Panc1 (cell line): ENCODE results near the gene DYNC1H1. TPM values are rescaled to one million over a fixed set of nuclear protein-coding genes. Genes with fewer than 3 reads are reported as not detected.

ENCODE experiments used
- ATAC-seq: fragments of 200-7000 bp; cut with Tn5 transposase; 2 replicates; pipeline ENCODE4 v1.9.1; 2020; ENCODE audit warnings: mild to moderate bottlenecking, moderate library complexity
- BruUV-seq: library from RNA; stranded (reverse); fragments of 400-500 nt; replicated peaks from 2 replicates; lab custom pipeline; 2021; lab: Mats Ljungman, UMichigan
- CTCF ChIA-PET: fragments of 300-600 bp; sonication (Branson Sonifier 250); formaldehyde crosslinking; loops from one replicate; lab custom pipeline; 2022; ENCODE audit warnings: antibody characterized with exemption; lab: Charles Lee
- POLR2A ChIA-PET: fragments of 300-600 bp; sonication (Branson Sonifier 250); formaldehyde crosslinking; loops from one replicate; lab custom pipeline; 2022; ENCODE audit warnings: antibody characterized with exemption; lab: Charles Lee
- DNase-seq: peaks from one replicate; pipeline ENCODE4 v3.0.0-alpha.2; 2010; ENCODE audit warnings: low read depth, low spot score
- H3K27ac ChIP-seq: 2 replicates; pipeline ENCODE4 v1.5.1; 2011; ENCODE audit warnings: mild to moderate bottlenecking, low read length, inconsistent platforms
- H3K27me3 ChIP-seq: fragments of 200-500 bp; sonication (Bioruptor generic); 2 replicates; pipeline ENCODE4 v1.6.0; 2014; ENCODE audit warnings: low read length, inconsistent platforms; ENCODE audit not compliant: control insufficient read depth, insufficient read depth
- H3K36me3 ChIP-seq: fragments of 200-500 bp; sonication (Bioruptor generic); 2 replicates; pipeline ENCODE4 v1.5.1; 2014; ENCODE audit warnings: inconsistent platforms, mild to moderate bottlenecking, low read length, moderate library complexity; ENCODE audit not compliant: control insufficient read depth, insufficient read depth
- H3K4me1 ChIP-seq: 2 replicates; pipeline ENCODE4 v1.5.1; 2011; ENCODE audit warnings: inconsistent platforms, mild to moderate bottlenecking, low read length, moderate library complexity; ENCODE audit not compliant: control insufficient read depth, insufficient read depth
- H3K4me3 ChIP-seq, 2 experiments: 2 replicates each; pipeline ENCODE4 v1.5.1; 2011 to 2012; ENCODE audit warnings: low read depth in 2 of 2, low read length in 2 of 2, mild to moderate bottlenecking in 2 of 2, inconsistent platforms in 1 of 2, moderate library complexity in 1 of 2
- H3K9me3 ChIP-seq: fragments of 200-500 bp; sonication (Bioruptor generic); 2 replicates; pipeline ENCODE4 v1.5.1; 2014; ENCODE audit warnings: low read depth, mild to moderate bottlenecking, inconsistent platforms, low read length, moderate library complexity; ENCODE audit not compliant: control insufficient read depth, insufficient read depth
- CTCF ChIP-seq: fragments of 450-650 bp; IDR thresholded peaks from 2 replicates; pipeline ENCODE4 v1.5.1; 2017; ENCODE audit warnings: mild to moderate bottlenecking
- POLR2AphosphoS5 ChIP-seq: IDR thresholded peaks from 2 replicates; pipeline ENCODE4 v1.6.1; 2012; ENCODE audit warnings: mild to moderate bottlenecking, low read depth, low read length, moderate library complexity
- REST ChIP-seq, 2 experiments: IDR thresholded peaks; 2 replicates each; pipeline ENCODE4 v1.6.1; 2011 to 2012; ENCODE audit warnings: low read depth in 2 of 2, control low read depth in 1 of 2, low read length in 1 of 2, mild to moderate bottlenecking in 1 of 2, moderate library complexity in 1 of 2; ENCODE audit not compliant: insufficient read depth in 1 of 2
- SIN3A ChIP-seq: IDR thresholded peaks from 2 replicates; pipeline ENCODE4 v1.6.1; 2012; ENCODE audit warnings: low read depth, mild to moderate bottlenecking, low read length, moderate library complexity, borderline replicate concordance; ENCODE audit not compliant: insufficient read depth
- TCF7L2 ChIP-seq: IDR thresholded peaks from 2 replicates; pipeline ENCODE4 v1.6.1; 2011; ENCODE audit warnings: mild to moderate bottlenecking, low read depth, low read length, inconsistent platforms
- in situ Hi-C: cut with HindIII; loops from 2 replicates; pipeline ENCODE4 v1.10.0; 2016; ENCODE audit warnings: low sequenced_read_pairs, low pct_unique_long_range_greater_than_20kb
- intact Hi-C: fragments of 100-400 bp; cut with micrococcal nuclease; formaldehyde crosslinking; loops from one replicate; pipeline ENCODE4 v1.10.0; 2022; ENCODE audit not compliant: unreplicated experiment
- total RNA-seq: library from RNA; stranded (reverse); gene quantifications from one replicate; pipeline ENCODE4 v1.2.1, GENCODE V29; 2021; ENCODE audit not compliant: unreplicated experiment

DYNC1H1 gene
- total RNA-seq, 1 experiment from 2014 or later = 382 TPM

- intact Hi-C loops (no loop called here), in situ Hi-C loops (no loop called here)
- no peak for ATAC-seq
- no peak overlapping the region for H3K4me3 ChIP-seq
- ChIA-PET CTCF (no interaction called here), POLR2A (no interaction called here)
- H3K4me1 ChIP-seq = no peaks in the 10 kb centered on the region
- no peak overlapping the region for H3K27ac ChIP-seq
- BruUV-seq = no TSS peak
- TF ChIP-seq SIN3A (no peak), CTCF (no peak), REST (IDR thresholded peaks at IDR 0.05; ENCODE audit: insufficient read depth in 1 of 2, low read depth in 2 of 2, low read length in 1 of 2) (no peak), POLR2AphosphoS5 (no peak), TCF7L2 (no peak)
- no peaks in the 10 kb centered on the region for H3K9me3 ChIP-seq
- no peak for DNase-seq
- H3K27me3 ChIP-seq = no peaks in the 10 kb centered on the region
- H3K36me3 ChIP-seq = peaks cover 30% of the 10 kb centered on the region
Observed at GRCh38 chr14:102015045-102015685, 50.8 kb downstream of the DYNC1H1 start.

- TF ChIP-seq POLR2AphosphoS5 = no peak
- TF ChIP-seq REST (IDR thresholded peaks at IDR 0.05; ENCODE audit: insufficient read depth in 1 of 2, low read depth in 2 of 2, low read length in 1 of 2) = no peak
- no peak for TF ChIP-seq CTCF
- TF ChIP-seq SIN3A = no peak
- no peak for TF ChIP-seq TCF7L2
- peaks cover 29% of the 10 kb centered on the region for H3K36me3 ChIP-seq
- no peak for ATAC-seq
- H3K9me3 ChIP-seq = no peaks in the 10 kb centered on the region
- intact Hi-C loops = no loop called here
- no peak for DNase-seq
- no peaks in the 10 kb centered on the region for H3K4me1 ChIP-seq
- H3K27ac ChIP-seq = no peak overlapping the region
- no peak overlapping the region for H3K4me3 ChIP-seq
- in situ Hi-C loops = no loop called here
- no peaks in the 10 kb centered on the region for H3K27me3 ChIP-seq
- ChIA-PET CTCF (no interaction called here), POLR2A (no interaction called here)
- no TSS peak for BruUV-seq
Observed at GRCh38 chr14:102015771-102016170, 51.4 kb downstream of the DYNC1H1 start.
